Mucosa of descending colon (tissue), 3 donors: ENCODE measurements around the gene LPCAT1. TPM values are rescaled to one million over a fixed set of nuclear protein-coding genes. Genes with fewer than 3 reads are reported as not detected.
"Not testable (repeated sequence)": the region's sequence is repeated elsewhere in the genome, so short reads cannot be mapped to it uniquely, and the experiment has no call there.

ENCODE experiments used
- ATAC-seq: fragments of 200-7000 bp; cut with Tn5 transposase; one replicate; pipeline ENCODE4 v1.9.1; 2020; ENCODE audit warnings: mild to moderate bottlenecking, moderate library complexity
- DNase-seq, 3 donors: peaks; one replicate each; pipeline ENCODE4 v3.0.0-alpha.2; 2020
- H3K36me3 ChIP-seq: fragments of 200-600 bp; one replicate; pipeline ENCODE4 v1.8.0; 2021; ENCODE audit warnings: low read depth, mild to moderate bottlenecking
- H3K4me1 ChIP-seq: fragments of 200-600 bp; one replicate; pipeline ENCODE4 v1.8.0; 2021; ENCODE audit warnings: low read depth, mild to moderate bottlenecking
- H3K4me3 ChIP-seq: fragments of 200-600 bp; one replicate; pipeline ENCODE4 v1.8.0; 2021; ENCODE audit warnings: mild to moderate bottlenecking
- H3K9me3 ChIP-seq: fragments of 200-600 bp; one replicate; pipeline ENCODE4 v1.8.0; 2021; ENCODE audit warnings: mild to moderate bottlenecking
- CTCF ChIP-seq: fragments of 200-600 bp; IDR thresholded peaks from one replicate; pipeline ENCODE4 v1.8.0; 2022; ENCODE audit warnings: antibody characterized with exemption, mild to moderate bottlenecking
- intact Hi-C, 2 donors: fragments of 100-400 bp; cut with DNase I in 1 of 2; cut with micrococcal nuclease in 1 of 2; formaldehyde crosslinking; loops; one replicate each; pipeline versions ENCODE4 v1.11.0 to v1.11.1; 2022; cut with DNase I, micrococcal nuclease
- total RNA-seq, 3 donors: library from RNA; stranded (reverse); fragmentation: NEBNext Ultra II Directional in 2 of 3; extraction: Animal tissue kit (Norgen Biotek cat#: 25700) in 2 of 3; gene quantifications; one replicate each; pipeline versions ENCODE4 v1.2.1 to v1.2.4, GENCODE V29; 2021 to 2023
- donor health status: DM: no; HTN: no; CAD: no; lungs with moderate emphysema.
- donor health status: DM: no; HTN: no; CAD: no.
- donor health status: DM: no; HTN: yes; CAD: no.

Gene LPCAT1
- total RNA-seq, 3 donors from 2014 or later: 6.7 to 27.2 (median 26.0) TPM

GRCh38 chr5:1515311-1515920, 8.3 kb downstream of the LPCAT1 start:
- DNase-seq (peak in 2 of 3 donors; percentile 1 to 53), ATAC-seq (no peak)
- no peak for TF ChIP-seq CTCF
- no peaks in the 10 kb centered on the region for H3K4me1 ChIP-seq
- no peaks in the 10 kb centered on the region for H3K36me3 ChIP-seq
- H3K9me3 ChIP-seq: no peaks in the 10 kb centered on the region
- H3K4me3 ChIP-seq: no peak overlapping the region
- intact Hi-C loops: no loop called here

DNA sequence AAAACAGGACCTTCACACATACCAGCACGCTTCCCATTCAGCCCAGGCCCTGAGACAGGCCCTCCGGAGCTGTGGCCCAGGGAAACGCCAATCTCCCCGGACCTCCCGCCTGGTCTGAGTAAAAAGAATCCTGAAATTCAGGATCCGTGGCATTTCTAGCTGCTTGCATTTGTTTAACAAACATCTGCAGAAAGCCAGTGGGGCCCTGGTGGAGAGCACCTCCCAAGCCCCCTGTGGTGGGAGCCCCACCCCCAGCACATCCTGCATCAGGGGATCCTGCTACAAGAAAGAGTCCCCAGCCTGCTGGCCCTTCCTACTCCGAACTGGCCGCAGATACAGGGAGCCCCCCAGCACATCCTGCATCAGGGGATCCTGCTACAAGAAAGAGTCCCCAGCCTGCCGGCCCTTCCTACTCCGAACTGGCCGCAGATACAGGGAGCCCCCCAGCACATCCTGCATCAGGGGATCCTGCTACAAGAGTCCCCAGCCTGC, 8.9 kb downstream of the LPCAT1 start:
- H3K36me3 ChIP-seq, ATAC-seq, intact Hi-C loops, H3K4me1 ChIP-seq, H3K4me3 ChIP-seq, H3K9me3 ChIP-seq: not testable (repeated sequence)
- DNase-seq: peak; percentile 0 to 31 (median 16)

- no peak for TF ChIP-seq CTCF
- ATAC-seq (no peak), DNase-seq (peak; percentile 0 to 34 (median 3))
- Histone ChIP-seq H3K9me3 (no peaks in the 10 kb centered on the region), H3K4me1 (no peaks in the 10 kb centered on the region), H3K4me3 (no peak overlapping the region), H3K36me3 (no peaks in the 10 kb centered on the region)
- intact Hi-C loops: no loop called here
Measured at GRCh38 chr5:1514027-1514818, 9.5 kb downstream of the LPCAT1 start.

- DNase-seq: peak; percentile 0 to 52 (median 8)
- H3K36me3 ChIP-seq: no peaks in the 10 kb centered on the region
- no peak for TF ChIP-seq CTCF
- intact Hi-C loops: no loop called here
- no peak overlapping the region for H3K4me3 ChIP-seq
- H3K4me1 ChIP-seq: no peaks in the 10 kb centered on the region
- H3K9me3 ChIP-seq: no peaks in the 10 kb centered on the region
- ATAC-seq: peak; percentile 15
Measured at GRCh38 chr5:1513326-1514026, 10.3 kb downstream of the LPCAT1 start.

DNA sequence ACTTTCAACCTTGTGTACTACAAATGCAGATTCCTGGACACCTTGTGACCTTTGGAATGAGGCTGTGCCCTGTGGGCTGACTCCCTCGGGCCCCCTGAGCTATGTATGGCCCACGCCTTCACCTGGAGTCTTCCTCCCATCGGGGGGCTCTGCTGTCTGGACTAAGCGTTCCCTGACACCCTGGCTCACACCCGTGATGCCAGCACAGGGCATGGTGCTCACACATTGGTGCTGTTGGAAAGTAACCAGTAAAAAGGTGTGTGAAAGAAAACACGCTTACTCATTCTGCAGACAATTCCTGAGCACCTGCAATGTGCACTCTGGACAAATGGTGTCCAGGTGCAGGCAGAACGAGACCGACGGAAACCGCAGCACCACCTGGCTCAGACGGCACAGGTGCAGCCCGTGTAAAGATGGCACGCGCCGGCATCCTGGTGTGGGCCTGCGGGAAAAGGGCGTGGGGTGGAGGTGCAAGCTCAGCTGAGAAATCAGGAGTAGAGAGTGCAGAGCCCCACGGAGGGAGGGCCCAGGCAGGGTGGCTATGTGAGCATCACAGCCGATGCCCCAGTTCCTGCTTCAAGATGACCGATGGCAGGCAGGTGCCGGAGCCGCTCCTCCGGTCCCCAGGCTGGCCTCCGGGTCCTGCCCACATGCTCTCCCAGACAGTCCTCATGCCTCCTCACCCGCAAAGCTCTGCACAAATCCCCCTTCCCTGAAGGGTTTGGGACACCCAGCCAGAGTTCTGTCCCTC, 11.0 kb downstream of the LPCAT1 start:
- peak; percentile 1 to 50 (median 14) for DNase-seq
- intact Hi-C loops: no loop called here

More for the DNA sequence above, 11.0 kb downstream of the LPCAT1 start:
- TF ChIP-seq CTCF: no peak
- no peak for ATAC-seq
- H3K9me3 ChIP-seq: no peaks in the 10 kb centered on the region
- H3K4me3 ChIP-seq: no peak overlapping the region
- H3K4me1 ChIP-seq: no peaks in the 10 kb centered on the region
- H3K36me3 ChIP-seq: no peaks in the 10 kb centered on the region
